ENCODE measurements around the gene EML6. TPM values are rescaled to one million over a fixed set of nuclear protein-coding genes. Genes with fewer than 3 reads are reported as not detected.

EML6 gene
- total RNA-seq, 1 donor from 2014 or later = 0.44 TPM

DNA sequence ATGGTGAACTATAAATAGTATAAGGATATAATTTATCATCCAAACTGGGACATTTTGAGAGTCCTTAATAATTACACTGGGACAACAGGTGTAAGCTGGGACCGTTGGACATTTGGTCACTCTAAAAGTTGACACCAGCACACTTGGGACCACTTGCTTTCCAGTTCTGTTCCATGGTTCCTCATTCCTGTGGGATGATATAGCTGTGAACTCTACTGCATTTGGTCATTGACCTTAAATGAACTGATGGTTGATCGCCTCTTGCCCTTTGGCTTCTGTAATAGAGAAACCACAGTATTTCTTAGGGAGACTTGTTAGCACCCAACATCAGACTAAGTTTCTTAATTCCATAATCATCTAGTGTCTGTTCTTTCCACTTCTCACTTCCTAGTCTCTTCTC is 46.7 kb downstream of the EML6 start:
- Mint-ChIP-seq H3K4me3 (no peak overlapping the region), H3K4me1 (ENCODE audit: low read depth) (peaks cover 11% of the 10 kb centered on the region), H3K36me3 (ENCODE audit: low read depth) (no peaks in the 10 kb centered on the region), H3K27ac (no peak overlapping the region), H3K27me3 (ENCODE audit: insufficient read depth) (peaks cover 1% of the 10 kb centered on the region), H3K9me3 (peaks cover 8% of the 10 kb centered on the region)
- no peak for DNase-seq (ENCODE audit: low spot score)
- intact Hi-C loops (cut with micrococcal nuclease) = no loop called here

DNA sequence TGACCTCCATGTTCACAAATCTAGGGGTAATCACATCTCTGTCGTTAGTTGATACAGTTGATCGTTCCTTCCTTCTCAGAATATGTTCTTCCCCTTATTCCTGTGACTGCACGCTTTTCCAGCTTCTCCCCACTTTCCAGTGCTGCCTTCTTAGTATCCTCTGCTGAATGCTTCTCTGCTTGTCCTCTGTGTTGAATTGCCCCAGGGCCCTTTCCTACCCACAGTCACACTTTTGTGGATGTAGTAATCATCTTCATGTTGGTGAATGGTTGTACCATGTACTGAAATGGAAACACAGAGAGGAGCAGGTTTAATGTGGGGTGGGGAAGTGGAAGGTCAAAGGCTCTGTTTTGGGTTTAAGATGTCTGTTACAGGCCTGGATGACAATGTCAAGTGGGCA is 47.2 kb downstream of the EML6 start:
- H3K9me3 Mint-ChIP-seq = peaks cover 12% of the 10 kb centered on the region
- H3K36me3 Mint-ChIP-seq (ENCODE audit: low read depth) = no peaks in the 10 kb centered on the region
- H3K27ac Mint-ChIP-seq = no peak overlapping the region
- DNase-seq (ENCODE audit: low spot score) = no peak
- H3K27me3 Mint-ChIP-seq (ENCODE audit: insufficient read depth) = peaks cover 1% of the 10 kb centered on the region
- intact Hi-C loops (cut with micrococcal nuclease) = no loop called here
- no peak overlapping the region for H3K4me3 Mint-ChIP-seq
- peaks cover 11% of the 10 kb centered on the region for H3K4me1 Mint-ChIP-seq (ENCODE audit: low read depth)

DNA sequence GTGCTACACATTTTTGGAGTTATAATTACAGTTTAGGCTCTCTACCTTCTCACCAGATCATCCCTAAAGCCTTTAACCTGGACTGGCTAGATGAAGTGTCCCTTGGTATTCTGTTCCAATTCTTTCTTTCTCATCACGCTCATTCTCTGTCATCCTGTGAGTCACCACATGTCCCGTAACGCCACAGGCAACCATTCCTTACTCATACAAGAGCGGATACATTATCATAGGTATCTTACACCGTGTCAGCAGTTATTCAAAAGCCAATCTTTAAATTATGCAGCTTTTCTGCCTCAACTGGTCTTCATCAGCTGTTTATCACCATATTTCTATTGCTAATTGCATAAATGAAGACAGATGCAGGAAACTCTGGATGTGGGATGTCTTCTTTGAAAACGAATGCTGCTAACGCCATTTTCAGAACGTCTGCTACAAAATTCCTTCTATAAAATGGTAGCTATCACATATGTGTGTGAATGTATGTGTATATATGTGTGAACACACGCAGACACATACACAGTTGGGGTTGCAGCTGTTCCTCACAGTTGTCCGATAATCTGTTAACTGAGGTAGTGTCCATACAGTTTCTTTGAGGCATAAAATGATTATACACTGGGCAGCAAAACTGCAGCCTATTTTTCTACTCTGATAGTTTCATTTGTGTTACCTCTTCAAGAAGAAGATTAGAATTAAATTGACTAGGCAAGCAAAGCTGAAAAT is 47.9 kb downstream of the EML6 start:
- H3K36me3 Mint-ChIP-seq (ENCODE audit: low read depth) = no peaks in the 10 kb centered on the region
- H3K9me3 Mint-ChIP-seq = peaks cover 17% of the 10 kb centered on the region
- H3K27ac Mint-ChIP-seq = no peak overlapping the region
- DNase-seq (ENCODE audit: low spot score) = no peak
- peaks cover 1% of the 10 kb centered on the region for H3K27me3 Mint-ChIP-seq (ENCODE audit: insufficient read depth)
- intact Hi-C loops (cut with micrococcal nuclease) = no loop called here
- H3K4me3 Mint-ChIP-seq = no peak overlapping the region
- H3K4me1 Mint-ChIP-seq (ENCODE audit: low read depth) = peaks cover 11% of the 10 kb centered on the region

DNA sequence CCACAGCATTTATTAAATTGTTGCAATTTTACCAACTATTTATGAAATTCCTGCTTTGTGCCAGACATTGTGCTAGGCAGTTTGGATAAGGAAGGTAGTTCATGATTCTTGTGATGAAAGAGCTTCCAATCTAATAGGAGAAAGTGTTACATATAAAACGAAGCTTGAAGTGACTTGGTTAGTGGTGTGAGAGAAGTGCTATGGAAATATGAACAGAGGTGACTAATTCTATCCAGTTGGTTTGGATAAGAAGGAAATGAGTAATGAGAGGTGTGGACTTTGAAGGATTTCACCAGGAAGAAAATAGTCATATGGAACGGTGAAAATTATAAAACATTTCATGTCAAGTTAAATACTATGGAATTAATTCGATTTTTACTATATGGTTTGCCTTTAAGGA is 48.6 kb downstream of the EML6 start:
- peaks cover 25% of the 10 kb centered on the region for H3K9me3 Mint-ChIP-seq
- H3K27ac Mint-ChIP-seq = no peak overlapping the region
- no peaks in the 10 kb centered on the region for H3K36me3 Mint-ChIP-seq (ENCODE audit: low read depth)
- H3K4me3 Mint-ChIP-seq = no peak overlapping the region
- no peak for DNase-seq (ENCODE audit: low spot score)
- peaks cover 1% of the 10 kb centered on the region for H3K27me3 Mint-ChIP-seq (ENCODE audit: insufficient read depth)
- peaks cover 11% of the 10 kb centered on the region for H3K4me1 Mint-ChIP-seq (ENCODE audit: low read depth)
- intact Hi-C loops (cut with micrococcal nuclease) = no loop called here

DNA sequence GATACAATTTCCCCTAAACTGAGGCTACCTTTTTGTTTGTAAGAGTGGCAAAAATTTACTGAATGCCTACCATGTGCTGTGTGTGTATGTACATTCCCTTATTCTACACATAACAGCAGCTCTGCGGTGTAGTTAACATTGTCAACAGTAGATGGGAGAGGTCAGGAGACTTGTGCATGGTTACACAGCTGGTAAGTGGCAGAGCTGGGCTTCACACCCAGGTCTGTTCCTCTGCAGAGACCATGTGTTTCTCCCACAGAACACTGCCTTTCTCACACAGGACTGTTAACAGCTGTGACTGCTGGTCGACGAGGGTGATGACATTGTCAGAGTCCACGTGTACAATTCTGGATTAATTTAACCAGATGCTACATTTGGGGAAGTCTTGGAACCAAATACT is 49.1 kb downstream of the EML6 start:
- peaks cover 9% of the 10 kb centered on the region for H3K4me1 Mint-ChIP-seq (ENCODE audit: low read depth)
- H3K9me3 Mint-ChIP-seq = peaks cover 28% of the 10 kb centered on the region
- DNase-seq (ENCODE audit: low spot score) = no peak
- intact Hi-C loops (cut with micrococcal nuclease) = no loop called here
- H3K36me3 Mint-ChIP-seq (ENCODE audit: low read depth) = no peaks in the 10 kb centered on the region
- no peak overlapping the region for H3K27ac Mint-ChIP-seq
- H3K4me3 Mint-ChIP-seq = no peak overlapping the region
- peaks cover 1% of the 10 kb centered on the region for H3K27me3 Mint-ChIP-seq (ENCODE audit: insufficient read depth)

DNA sequence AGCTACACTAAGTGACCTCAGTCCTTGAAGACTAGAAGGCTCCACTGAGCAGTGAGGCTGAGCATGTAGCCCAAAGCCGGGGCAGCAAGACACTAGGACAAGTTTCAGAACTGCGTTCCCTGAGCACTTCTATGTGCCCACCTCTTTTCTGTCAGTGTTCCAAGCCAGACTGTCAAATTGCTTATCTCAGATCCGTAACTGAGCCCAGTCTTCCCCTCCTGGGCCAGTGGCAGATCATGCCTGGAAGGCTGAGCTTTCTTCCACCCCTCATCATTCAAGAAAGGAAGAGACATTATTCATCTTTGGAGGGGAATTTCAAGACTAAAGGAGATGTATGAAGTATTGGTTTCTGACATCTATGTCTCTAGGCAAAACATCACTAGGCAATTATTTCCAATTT is 49.8 kb downstream of the EML6 start:
- Mint-ChIP-seq H3K4me1 (ENCODE audit: low read depth) (peaks cover 2% of the 10 kb centered on the region), H3K4me3 (no peak overlapping the region), H3K27ac (no peak overlapping the region), H3K9me3 (peaks cover 28% of the 10 kb centered on the region), H3K36me3 (ENCODE audit: low read depth) (peaks cover 2% of the 10 kb centered on the region), H3K27me3 (ENCODE audit: insufficient read depth) (peaks cover 1% of the 10 kb centered on the region)
- DNase-seq (ENCODE audit: low spot score) = no peak
- intact Hi-C loops (cut with micrococcal nuclease) = no loop called here

DNA sequence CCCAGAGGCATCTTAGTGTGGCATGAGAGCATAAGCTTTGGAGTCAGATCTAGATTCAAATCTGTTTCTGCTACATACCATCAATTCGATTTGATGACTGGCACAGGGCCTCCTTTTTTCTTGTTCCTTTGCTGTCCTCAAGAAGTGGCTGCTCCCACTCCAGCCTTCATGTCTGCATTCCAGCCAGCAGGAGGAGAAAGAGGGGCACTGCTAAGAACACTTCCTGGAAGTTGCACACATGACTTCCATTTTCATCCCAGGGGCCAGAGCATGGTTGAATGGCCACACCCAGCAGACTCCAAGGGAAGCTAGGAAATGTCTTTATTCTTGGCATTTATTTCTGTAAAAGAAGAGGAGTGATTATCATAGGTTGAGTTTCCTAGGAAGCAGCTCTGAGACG is 50.4 kb downstream of the EML6 start:
- Mint-ChIP-seq H3K27me3 (ENCODE audit: insufficient read depth) (peaks cover 1% of the 10 kb centered on the region), H3K9me3 (peaks cover 28% of the 10 kb centered on the region), H3K27ac (no peak overlapping the region), H3K36me3 (ENCODE audit: low read depth) (peaks cover 2% of the 10 kb centered on the region), H3K4me3 (no peak overlapping the region), H3K4me1 (ENCODE audit: low read depth) (no peaks in the 10 kb centered on the region)
- intact Hi-C loops (cut with micrococcal nuclease) = no loop called here
- DNase-seq (ENCODE audit: low spot score) = no peak

DNA sequence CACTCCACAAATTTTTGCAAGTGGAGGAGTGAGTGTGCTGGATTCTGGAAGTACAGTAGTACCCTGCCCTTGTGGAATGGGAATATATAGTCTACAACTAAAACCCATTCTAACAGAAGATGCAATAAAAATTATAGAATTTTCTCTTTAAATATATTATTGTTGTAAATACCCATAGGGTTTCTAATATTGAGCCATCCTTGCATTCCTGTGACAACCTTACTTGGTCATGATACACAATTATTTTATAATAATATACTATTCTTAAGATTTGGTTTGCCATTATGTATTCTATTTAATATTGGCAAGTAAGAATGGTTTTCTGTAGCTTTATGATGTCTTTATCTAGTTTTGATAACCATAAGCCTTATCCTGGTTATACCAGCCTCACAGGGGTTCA is 52.2 kb downstream of the EML6 start:
- intact Hi-C loops (cut with micrococcal nuclease) = no loop called here
- Mint-ChIP-seq H3K4me1 (ENCODE audit: low read depth) (no peaks in the 10 kb centered on the region), H3K9me3 (peaks cover 28% of the 10 kb centered on the region), H3K4me3 (no peak overlapping the region), H3K36me3 (ENCODE audit: low read depth) (peaks cover 2% of the 10 kb centered on the region), H3K27ac (no peak overlapping the region), H3K27me3 (ENCODE audit: insufficient read depth) (peaks cover under 1% of the 10 kb centered on the region)
- DNase-seq (ENCODE audit: low spot score) = no peak

DNA sequence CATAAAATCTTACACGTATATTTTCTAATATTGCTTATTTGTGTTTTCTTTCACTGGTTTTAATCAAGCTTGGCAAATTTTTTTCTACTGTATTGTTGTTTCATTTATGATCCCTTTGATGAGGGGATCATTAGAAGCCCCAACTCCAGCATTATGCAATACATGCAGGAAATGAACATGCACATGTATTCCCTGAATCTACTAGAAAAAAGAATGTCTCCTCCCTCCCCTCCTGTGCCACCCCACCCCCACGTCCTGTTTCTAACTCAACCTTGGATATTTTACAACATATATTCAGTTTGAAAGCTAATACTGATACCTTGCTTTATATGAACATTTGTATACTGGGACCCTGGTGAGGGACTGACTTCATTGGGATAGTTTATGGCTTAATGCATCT is 53.0 kb downstream of the EML6 start:
- Mint-ChIP-seq H3K4me1 (ENCODE audit: low read depth) (no peaks in the 10 kb centered on the region), H3K36me3 (ENCODE audit: low read depth) (peaks cover 2% of the 10 kb centered on the region), H3K27me3 (ENCODE audit: insufficient read depth) (no peaks in the 10 kb centered on the region), H3K9me3 (peaks cover 28% of the 10 kb centered on the region), H3K27ac (no peak overlapping the region), H3K4me3 (no peak overlapping the region)
- intact Hi-C loops (cut with micrococcal nuclease) = no loop called here
- no peak for DNase-seq (ENCODE audit: low spot score)

DNA sequence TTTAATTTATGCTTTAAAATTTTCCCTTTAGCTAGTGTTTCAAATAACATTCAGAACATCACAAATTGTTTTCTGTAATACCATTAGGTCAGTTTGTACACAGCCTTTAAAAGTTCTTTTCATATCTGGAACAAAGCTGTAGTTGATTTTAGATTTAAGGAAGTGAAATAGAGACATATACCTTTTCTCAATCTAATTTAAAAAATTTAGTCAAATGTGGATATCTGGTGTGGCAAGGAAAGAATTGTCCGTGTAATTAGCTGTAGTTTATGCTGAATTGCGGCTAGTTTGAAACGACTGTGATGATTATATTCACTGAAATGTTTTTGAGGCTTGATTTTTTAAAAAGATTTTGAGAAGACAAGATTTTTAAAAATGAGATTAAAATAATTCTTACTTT is 59.9 kb downstream of the EML6 start:
- Mint-ChIP-seq H3K9me3 (no peaks in the 10 kb centered on the region), H3K4me1 (ENCODE audit: low read depth) (no peaks in the 10 kb centered on the region), H3K36me3 (ENCODE audit: low read depth) (no peaks in the 10 kb centered on the region), H3K27ac (no peak overlapping the region), H3K4me3 (no peak overlapping the region), H3K27me3 (ENCODE audit: insufficient read depth) (peaks cover 7% of the 10 kb centered on the region)
- no peak for DNase-seq (ENCODE audit: low spot score)
- intact Hi-C loops (cut with micrococcal nuclease) = no loop called here

DNA sequence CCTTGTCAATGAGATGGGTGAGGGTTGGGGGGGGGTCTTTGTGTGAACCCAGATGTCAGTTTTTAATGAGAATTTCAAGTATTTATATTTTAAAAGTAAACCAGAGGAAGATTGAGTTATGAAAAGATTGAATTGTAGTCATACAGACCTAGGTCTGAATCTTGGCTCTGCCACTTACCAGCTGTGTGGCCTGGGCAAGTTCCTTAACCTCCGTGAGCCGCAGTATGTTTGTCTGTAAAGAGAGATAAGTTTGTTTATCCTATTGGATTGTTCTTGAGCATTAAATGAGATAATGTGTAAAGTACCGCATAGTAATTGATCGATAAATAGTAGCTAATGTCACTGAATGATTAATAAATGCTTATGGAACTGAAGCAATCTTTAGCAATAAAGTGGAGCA is 63.8 kb downstream of the EML6 start:
- H3K4me1 Mint-ChIP-seq (ENCODE audit: low read depth) = no peaks in the 10 kb centered on the region
- intact Hi-C loops (cut with micrococcal nuclease) = no loop called here
- no peaks in the 10 kb centered on the region for H3K9me3 Mint-ChIP-seq
- H3K4me3 Mint-ChIP-seq = no peak overlapping the region
- no peaks in the 10 kb centered on the region for H3K36me3 Mint-ChIP-seq (ENCODE audit: low read depth)
- DNase-seq (ENCODE audit: low spot score) = no peak
- H3K27me3 Mint-ChIP-seq (ENCODE audit: insufficient read depth) = peaks cover 7% of the 10 kb centered on the region
- no peak overlapping the region for H3K27ac Mint-ChIP-seq

DNA sequence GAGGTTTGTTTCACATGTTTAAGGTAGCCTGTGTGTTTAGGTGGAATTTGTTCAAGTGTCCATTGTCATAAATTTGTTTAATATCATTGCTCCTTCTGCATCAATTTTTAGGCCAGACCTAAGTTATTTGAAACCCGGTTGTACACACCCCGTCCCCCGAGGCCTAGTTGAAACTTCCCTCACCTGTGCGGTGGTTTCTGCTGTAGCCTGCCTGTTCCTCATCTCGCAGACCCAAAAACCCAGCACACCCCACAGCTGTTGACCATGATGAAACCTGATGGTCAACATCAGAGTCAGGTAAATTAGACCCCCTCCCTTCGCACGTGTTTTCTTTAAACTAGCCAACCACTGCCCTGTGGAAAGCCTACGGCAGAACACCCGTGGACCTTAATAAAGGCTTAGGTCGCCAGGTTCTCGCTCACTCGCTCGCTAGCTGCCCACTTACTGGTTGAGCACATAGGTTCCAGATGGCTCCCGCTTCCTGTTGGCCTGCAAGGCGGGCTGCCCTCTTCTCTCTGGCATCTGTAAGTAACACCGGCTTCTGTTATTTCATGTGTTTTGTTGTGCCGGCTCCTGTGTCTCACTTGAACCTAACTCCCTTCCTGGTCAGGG is 64.4 kb downstream of the EML6 start:
- no peak overlapping the region for H3K27ac Mint-ChIP-seq
- peaks cover 3% of the 10 kb centered on the region for H3K27me3 Mint-ChIP-seq (ENCODE audit: insufficient read depth)
- no peaks in the 10 kb centered on the region for H3K4me1 Mint-ChIP-seq (ENCODE audit: low read depth)
- H3K9me3 Mint-ChIP-seq = no peaks in the 10 kb centered on the region
- H3K36me3 Mint-ChIP-seq (ENCODE audit: low read depth) = no peaks in the 10 kb centered on the region
- no peak for DNase-seq (ENCODE audit: low spot score)
- no peak overlapping the region for H3K4me3 Mint-ChIP-seq
- intact Hi-C loops (cut with micrococcal nuclease) = no loop called here

DNA sequence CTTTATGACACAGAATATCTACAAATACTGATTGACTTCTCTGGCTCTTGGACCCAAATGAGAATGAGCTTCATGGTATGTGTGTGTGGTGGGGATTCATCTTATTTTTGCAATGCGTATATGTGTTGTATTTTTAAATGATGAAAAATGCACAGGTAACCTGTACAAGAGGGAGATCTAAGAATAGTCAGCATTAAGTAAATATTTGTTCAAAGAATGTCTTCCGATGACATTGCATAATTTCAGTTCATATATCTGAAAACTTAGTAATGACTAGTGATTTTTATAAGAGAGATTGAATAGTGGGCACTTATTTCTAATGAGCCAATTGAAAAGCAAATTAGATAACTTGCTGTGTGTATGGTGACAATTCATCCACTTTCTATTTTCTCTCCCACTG is 66.4 kb downstream of the EML6 start:
- Mint-ChIP-seq H3K4me3 (no peak overlapping the region), H3K9me3 (no peaks in the 10 kb centered on the region), H3K36me3 (ENCODE audit: low read depth) (no peaks in the 10 kb centered on the region), H3K27me3 (ENCODE audit: insufficient read depth) (peaks cover 2% of the 10 kb centered on the region), H3K4me1 (ENCODE audit: low read depth) (no peaks in the 10 kb centered on the region), H3K27ac (no peak overlapping the region)
- DNase-seq (ENCODE audit: low spot score) = no peak
- intact Hi-C loops (cut with micrococcal nuclease) = no loop called here

DNA sequence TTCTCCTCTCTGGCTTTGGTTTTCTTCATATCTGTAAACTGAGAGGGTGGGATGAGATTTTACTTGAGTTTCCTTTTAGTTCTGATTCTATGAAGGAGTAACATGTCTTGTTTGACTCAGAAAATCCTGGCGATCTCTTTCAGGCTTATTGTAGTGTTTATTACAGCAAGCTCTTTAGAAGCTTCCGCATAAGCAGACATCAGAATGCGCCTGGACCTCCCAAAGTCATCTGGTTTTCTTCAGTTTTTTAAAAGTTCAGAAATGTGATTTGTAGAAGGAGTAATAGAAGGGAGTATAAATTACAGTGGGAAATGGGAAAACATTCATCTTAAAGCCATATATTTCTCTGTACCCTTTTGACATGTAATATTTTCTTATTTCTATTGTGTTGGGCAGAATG is 68.4 kb downstream of the EML6 start:
- Mint-ChIP-seq H3K9me3 (no peaks in the 10 kb centered on the region), H3K27ac (no peak overlapping the region), H3K36me3 (ENCODE audit: low read depth) (no peaks in the 10 kb centered on the region), H3K4me3 (no peak overlapping the region), H3K4me1 (ENCODE audit: low read depth) (no peaks in the 10 kb centered on the region), H3K27me3 (ENCODE audit: insufficient read depth) (peaks cover 3% of the 10 kb centered on the region)
- DNase-seq (ENCODE audit: low spot score) = no peak
- intact Hi-C loops (cut with micrococcal nuclease) = no loop called here
